CD14-positive monocyte (primary cell): ENCODE results near the gene NFATC1. TPM values are rescaled to one million over a fixed set of nuclear protein-coding genes. Genes with fewer than 3 reads are reported as not detected.

ENCODE experiments used
- DNase-seq, 3 donors: peaks; one replicate each; pipeline ENCODE4 v3.0.0-alpha.2; 2011 to 2022
- H2AFZ ChIP-seq: 2 replicates; pipeline ENCODE4 v1.6.0; 2012; ENCODE audit warnings: mild to moderate bottlenecking, low read depth, low read length, inconsistent platforms; ENCODE audit not compliant: insufficient read depth, poor library complexity, severe bottlenecking
- H3K27ac ChIP-seq, 2 donors: 1 replicate in 1 of 2; 2 replicates in 1 of 2; pipeline ENCODE4 v1.5.1; 2012 to 2013; ENCODE audit warnings: low read length in 2 of 2, control low read depth in 1 of 2, inconsistent platforms in 1 of 2, low read depth in 1 of 2, mild to moderate bottlenecking in 1 of 2
- H3K27me3 ChIP-seq, 2 donors: one replicate each; pipeline versions ENCODE4 v1.6.0 to v1.6.1; 2011 to 2013; ENCODE audit warnings: low read length in 2 of 2; ENCODE audit not compliant: control insufficient read depth in 2 of 2, insufficient read depth in 2 of 2
- H3K36me3 ChIP-seq, 2 donors: replicated peaks in 1 of 2; 1 replicate in 1 of 2; 2 replicates in 1 of 2; pipeline versions ENCODE4 v1.5.1 to v1.6.1; 2012 to 2013; ENCODE audit warnings: low read length in 2 of 2, control low read depth in 1 of 2, inconsistent platforms in 1 of 2, mild to moderate bottlenecking in 1 of 2; ENCODE audit not compliant: insufficient read depth in 2 of 2, control insufficient read depth in 1 of 2
- H3K4me1 ChIP-seq, 2 donors: 1 replicate in 1 of 2; 2 replicates in 1 of 2; pipeline versions ENCODE4 v1.5.1 to v1.6.1; 2012 to 2013; ENCODE audit warnings: low read length in 2 of 2, control low read depth in 1 of 2, inconsistent platforms in 1 of 2, mild to moderate bottlenecking in 1 of 2, moderate library complexity in 1 of 2; ENCODE audit not compliant: insufficient read depth in 2 of 2, control insufficient read depth in 1 of 2
- H3K4me2 ChIP-seq: replicated peaks from 2 replicates; pipeline ENCODE3; 2012; ENCODE audit warnings: low read length, moderate library complexity, mild to moderate bottlenecking; ENCODE audit not compliant: poor library complexity, severe bottlenecking; ENCODE audit errors: extremely low read depth
- H3K4me3 ChIP-seq, 3 experiments: fragments of 200-600 bp in 1 of 3; sonication (generic) in 1 of 3; replicated peaks in 1 of 3; 1 replicate in 2 of 3; 2 replicates in 1 of 3; pipeline ENCODE4 v1.5.1; 2011 to 2013; ENCODE audit warnings: low read length in 3 of 3, mild to moderate bottlenecking in 3 of 3, control low read depth in 2 of 3, low read depth in 2 of 3, inconsistent platforms in 1 of 3, moderate library complexity in 1 of 3
- H3K79me2 ChIP-seq: 2 replicates; pipeline ENCODE4 v1.6.0; 2012; ENCODE audit warnings: mild to moderate bottlenecking, control low read depth, inconsistent platforms, low read length, moderate library complexity; ENCODE audit not compliant: insufficient read depth
- H3K9ac ChIP-seq: 2 replicates; pipeline ENCODE4 v1.6.0; 2017; ENCODE audit warnings: low read length, mild to moderate bottlenecking; ENCODE audit not compliant: insufficient read depth, poor library complexity, severe bottlenecking
- H3K9me3 ChIP-seq, 2 donors: replicated peaks in 1 of 2; 1 replicate in 1 of 2; 2 replicates in 1 of 2; pipeline versions ENCODE4 v1.5.1 to v1.6.1; 2012 to 2013; ENCODE audit warnings: low read length in 2 of 2, control low read depth in 1 of 2; ENCODE audit not compliant: control insufficient read depth in 1 of 2, insufficient read depth in 1 of 2
- H4K20me1 ChIP-seq: 2 replicates; pipeline ENCODE4 v1.6.0; 2012; ENCODE audit warnings: mild to moderate bottlenecking, low read length, control low read depth, moderate library complexity; ENCODE audit not compliant: insufficient read depth
- H3K27ac Mint-ChIP-seq, 7 donors: one replicate each; pipeline ENCODE4 v1.8.0; 2020; ENCODE audit warnings: mild to moderate bottlenecking in 7 of 7, mixed read lengths in 7 of 7, moderate library complexity in 6 of 7, inconsistent platforms in 2 of 7
- H3K27me3 Mint-ChIP-seq, 3 donors: one replicate each; pipeline ENCODE4 v1.8.0; 2021 to 2022; ENCODE audit warnings: low read depth in 3 of 3, mild to moderate bottlenecking in 3 of 3, mixed read lengths in 3 of 3, moderate library complexity in 3 of 3, inconsistent platforms in 1 of 3
- H3K36me3 Mint-ChIP-seq, 2 donors: one replicate each; pipeline ENCODE4 v1.8.0; 2020; ENCODE audit warnings: mixed read lengths in 2 of 2, inconsistent platforms in 1 of 2, mild to moderate bottlenecking in 1 of 2
- H3K4me1 Mint-ChIP-seq: one replicate; pipeline ENCODE4 v1.8.0; 2020; ENCODE audit warnings: mild to moderate bottlenecking, mixed read lengths
- H3K4me3 Mint-ChIP-seq, 2 donors: one replicate each; pipeline ENCODE4 v1.8.0; 2020; ENCODE audit warnings: mild to moderate bottlenecking in 2 of 2, mixed read lengths in 2 of 2, moderate library complexity in 1 of 2
- H3K9me3 Mint-ChIP-seq, 7 donors: one replicate each; pipeline ENCODE4 v1.8.0; 2020 to 2022; ENCODE audit warnings: mixed read lengths in 7 of 7, mild to moderate bottlenecking in 6 of 7, moderate library complexity in 6 of 7, inconsistent platforms in 2 of 7
- WGBS: methylation state at CpG from one replicate; pipeline ENCODE4 v1.1.5; 2013; ENCODE audit warnings: missing lambda C conversion rate; ENCODE audit not compliant: insufficient coverage; 5-methylcytosine and 5-hydroxymethylcytosine counted together
- intact Hi-C, 2 donors: fragments of 100-400 bp; cut with micrococcal nuclease; formaldehyde crosslinking; loops; one replicate each; pipeline versions ENCODE4 v1.15.0 to v1.15.1; 2023
- polyA plus RNA-seq, 3 donors: library from polyadenylated mRNA; depleted of rRNA in 1 of 3; unstranded in 2 of 3; stranded (reverse) in 1 of 3; fragments of 300-500 nt in 2 of 3; fragments of >200 nt in 1 of 3; fragmentation: Illumina TruSeq in 2 of 3; gene quantifications; 1 replicate in 2 of 3; 2 replicates in 1 of 3; pipeline ENCODE4 v1.2.3, GENCODE V29; 2012 to 2021
- TF ChIP-seq, protein P1 (sequence below): fragments of 200-600 bp; IDR thresholded peaks from one replicate; pipeline ENCODE4 v1.8.0; 2022; ENCODE audit warnings: antibody characterized with exemption, mild to moderate bottlenecking

The NFATC1 gene
- polyA plus RNA-seq, 3 donors = 7.8 to 10.7 (median 8.3) TPM

DNA sequence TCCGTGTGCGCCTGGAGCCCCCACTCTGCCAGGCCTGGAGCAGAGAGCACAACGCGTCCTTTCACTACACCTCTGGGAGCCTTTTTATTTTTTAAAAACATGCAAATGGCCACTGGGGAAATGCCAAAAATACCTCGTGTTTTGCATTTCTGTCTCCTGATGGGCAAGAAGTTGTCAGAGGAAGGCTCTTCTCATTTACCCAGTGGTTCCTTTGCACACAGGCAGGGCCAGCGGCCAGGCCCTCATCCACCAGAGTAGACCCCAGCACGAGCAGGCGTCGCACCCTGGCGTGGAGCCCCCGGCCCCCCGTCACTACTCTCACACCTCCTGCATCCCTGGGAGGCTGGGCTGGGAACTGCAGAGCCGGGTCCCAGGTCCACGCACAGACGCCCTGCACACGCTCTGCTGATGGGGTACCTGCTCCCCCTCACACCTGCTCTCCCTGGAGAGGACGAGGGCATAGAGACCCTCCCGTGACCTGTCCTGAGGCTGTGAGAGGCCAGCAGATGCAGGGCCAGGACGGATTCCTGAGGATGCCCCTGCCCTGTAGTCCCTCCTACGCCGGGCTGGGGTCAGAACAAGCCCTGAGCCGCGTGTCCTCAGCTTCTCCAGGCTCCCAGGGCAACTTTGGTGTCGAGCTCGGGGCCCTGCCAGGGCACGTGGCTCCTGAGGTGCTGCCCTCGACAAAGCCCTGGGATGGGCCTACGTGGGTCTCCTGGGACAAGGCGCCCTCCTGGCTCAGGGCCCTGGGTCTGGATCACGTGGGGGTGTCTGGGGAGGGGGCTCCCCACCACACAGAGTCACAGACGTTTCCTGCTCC lies 65.0 kb downstream of the NFATC1 start:
- peak overlapping the region in 1 of 7 donors; percentile 75 for H3K27ac Mint-ChIP-seq
- H3K9me3 ChIP-seq = no peaks in the 10 kb centered on the region
- TF ChIP-seq, protein P1, sequence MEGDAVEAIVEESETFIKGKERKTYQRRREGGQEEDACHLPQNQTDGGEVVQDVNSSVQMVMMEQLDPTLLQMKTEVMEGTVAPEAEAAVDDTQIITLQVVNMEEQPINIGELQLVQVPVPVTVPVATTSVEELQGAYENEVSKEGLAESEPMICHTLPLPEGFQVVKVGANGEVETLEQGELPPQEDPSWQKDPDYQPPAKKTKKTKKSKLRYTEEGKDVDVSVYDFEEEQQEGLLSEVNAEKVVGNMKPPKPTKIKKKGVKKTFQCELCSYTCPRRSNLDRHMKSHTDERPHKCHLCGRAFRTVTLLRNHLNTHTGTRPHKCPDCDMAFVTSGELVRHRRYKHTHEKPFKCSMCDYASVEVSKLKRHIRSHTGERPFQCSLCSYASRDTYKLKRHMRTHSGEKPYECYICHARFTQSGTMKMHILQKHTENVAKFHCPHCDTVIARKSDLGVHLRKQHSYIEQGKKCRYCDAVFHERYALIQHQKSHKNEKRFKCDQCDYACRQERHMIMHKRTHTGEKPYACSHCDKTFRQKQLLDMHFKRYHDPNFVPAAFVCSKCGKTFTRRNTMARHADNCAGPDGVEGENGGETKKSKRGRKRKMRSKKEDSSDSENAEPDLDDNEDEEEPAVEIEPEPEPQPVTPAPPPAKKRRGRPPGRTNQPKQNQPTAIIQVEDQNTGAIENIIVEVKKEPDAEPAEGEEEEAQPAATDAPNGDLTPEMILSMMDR = no peak
- H3K27ac ChIP-seq = no peak overlapping the region
- no peaks in the 10 kb centered on the region for H3K79me2 ChIP-seq
- no peaks in the 10 kb centered on the region for H3K27me3 ChIP-seq
- H3K9me3 Mint-ChIP-seq = no peaks in the 10 kb centered on the region
- WGBS = 91% methylated on average over 18 of the region's 31 CpGs
- H3K36me3 Mint-ChIP-seq = peaks cover 32 to 77% of the 10 kb centered on the region in 2 donors
- H4K20me1 ChIP-seq = peaks cover 4% of the 10 kb centered on the region
- intact Hi-C loops = no loop called here
- peaks cover 3% of the 10 kb centered on the region for H3K4me1 Mint-ChIP-seq
- H2AFZ ChIP-seq = no peak overlapping the region
- H3K27me3 Mint-ChIP-seq = peaks cover 0 to 2% (median 0%) of the 10 kb centered on the region in 3 donors
- H3K4me3 Mint-ChIP-seq = no peak overlapping the region
- no peaks in the 10 kb centered on the region for H3K4me1 ChIP-seq
- H3K4me2 ChIP-seq = no peak overlapping the region
- no peak overlapping the region for H3K9ac ChIP-seq
- H3K4me3 ChIP-seq = no peak overlapping the region
- no peak for DNase-seq
- H3K36me3 ChIP-seq = peaks cover 25 to 54% of the 10 kb centered on the region in 2 donors

DNA sequence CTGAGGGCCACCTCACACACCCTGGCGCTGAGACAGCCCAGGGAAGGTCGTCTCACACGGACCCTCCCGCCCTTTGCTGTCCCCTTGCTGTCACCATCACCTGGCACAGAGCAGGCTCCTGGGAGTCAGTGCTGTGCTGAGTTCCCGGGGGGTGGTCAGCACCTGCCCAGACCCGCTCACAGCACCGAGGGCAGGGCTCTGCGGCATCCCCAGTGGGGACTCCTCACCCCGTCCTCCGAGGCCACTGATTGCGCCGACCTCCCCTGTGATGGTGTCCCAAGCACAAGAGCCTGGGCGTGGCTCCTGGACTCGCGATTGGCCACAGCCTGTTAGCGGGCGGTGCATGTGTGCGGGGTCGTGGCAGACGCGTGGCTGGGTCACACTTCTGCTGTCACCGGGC lies 65.9 kb downstream of the NFATC1 start:
- peaks cover 31 to 78% of the 10 kb centered on the region in 2 donors for H3K36me3 Mint-ChIP-seq
- Histone ChIP-seq H3K4me1 (no peaks in the 10 kb centered on the region), H3K36me3 (peaks cover 22 to 61% of the 10 kb centered on the region in 2 donors)

More for the DNA sequence above, 65.9 kb downstream of the NFATC1 start:
- Mint-ChIP-seq H3K9me3 (no peaks in the 10 kb centered on the region), H3K4me1 (peaks cover 3% of the 10 kb centered on the region), H3K4me3 (no peak overlapping the region), H3K27me3 (peaks cover 0 to 2% (median 0%) of the 10 kb centered on the region in 3 donors), H3K27ac (no peak overlapping the region)
- no peak overlapping the region for H3K4me2 ChIP-seq
- no peak overlapping the region for H3K4me3 ChIP-seq
- H2AFZ ChIP-seq = no peak overlapping the region
- intact Hi-C loops = no loop called here
- no peak for DNase-seq
- no peak overlapping the region for H3K27ac ChIP-seq
- H4K20me1 ChIP-seq = peaks cover under 1% of the 10 kb centered on the region
- H3K79me2 ChIP-seq = no peaks in the 10 kb centered on the region
- WGBS = 95% methylated on average over 21 of the region's 22 CpGs
- no peaks in the 10 kb centered on the region for H3K9me3 ChIP-seq
- H3K27me3 ChIP-seq = no peaks in the 10 kb centered on the region
- TF ChIP-seq, protein P1 = no peak
- H3K9ac ChIP-seq = no peak overlapping the region
